SK-N-MC (cell line): ENCODE measurements around the gene LSR.

Source experiments
- EZH2 ChIP-seq: fragments of 200-600 bp; sonication (generic); IDR thresholded peaks from one replicate; pipeline ENCODE4 v1.6.1; 2017; ENCODE audit warnings: antibody characterized with exemption
- FOXP2 ChIP-seq: optimal IDR thresholded peaks from 2 replicates; pipeline ENCODE3; 2011; ENCODE audit warnings: mild to moderate bottlenecking, moderate library complexity; ENCODE audit not compliant: insufficient read depth; ENCODE audit errors: extremely low read length, control extremely low read depth
- POLR2AphosphoS5 ChIP-seq: IDR thresholded peaks from 2 replicates; pipeline ENCODE4 v1.6.1; 2012; ENCODE audit warnings: mild to moderate bottlenecking, low read depth, low read length, borderline replicate concordance

GRCh38 chr19:35287713-35288112 is 38.9 kb downstream of the LSR start:
- TF ChIP-seq FOXP2 (no peak), POLR2AphosphoS5 (no peak), EZH2 (no peak)
